Astrocyte (in vitro differentiated cells and primary cell): ENCODE measurements around the gene SLC25A36.
A peak's percentile ranks its signal among the peaks of the same experiment; 100 is the strongest.

Experiments used
- CTCF ChIP-seq: IDR thresholded peaks from 2 replicates; pipeline ENCODE4 v1.5.1; 2011; ENCODE audit warnings: low read depth, mild to moderate bottlenecking, inconsistent platforms, low read length, moderate library complexity; ENCODE audit not compliant: insufficient read depth
- EZH2 ChIP-seq: IDR thresholded peaks from 2 replicates; pipeline ENCODE4 v1.6.1; 2012; ENCODE audit warnings: mild to moderate bottlenecking, low read length, inconsistent platforms; ENCODE audit not compliant: insufficient read depth

- TF ChIP-seq CTCF, result peak; percentile 74
- no peak for TF ChIP-seq EZH2
Observed at GRCh38 chr3:141011232-141011996, 69.8 kb downstream of the SLC25A36 start.
